ENCODE results near the gene TRMT61B. TPM values are rescaled to one million over a fixed set of nuclear protein-coding genes. Genes with fewer than 3 reads are reported as not detected.

The TRMT61B gene
- polyA plus RNA-seq (ENCODE audit: insufficient read length in 3 of 3): 10 to 100 TPM; 27.3 to 30.1 (median 27.7) TPM

DNA sequence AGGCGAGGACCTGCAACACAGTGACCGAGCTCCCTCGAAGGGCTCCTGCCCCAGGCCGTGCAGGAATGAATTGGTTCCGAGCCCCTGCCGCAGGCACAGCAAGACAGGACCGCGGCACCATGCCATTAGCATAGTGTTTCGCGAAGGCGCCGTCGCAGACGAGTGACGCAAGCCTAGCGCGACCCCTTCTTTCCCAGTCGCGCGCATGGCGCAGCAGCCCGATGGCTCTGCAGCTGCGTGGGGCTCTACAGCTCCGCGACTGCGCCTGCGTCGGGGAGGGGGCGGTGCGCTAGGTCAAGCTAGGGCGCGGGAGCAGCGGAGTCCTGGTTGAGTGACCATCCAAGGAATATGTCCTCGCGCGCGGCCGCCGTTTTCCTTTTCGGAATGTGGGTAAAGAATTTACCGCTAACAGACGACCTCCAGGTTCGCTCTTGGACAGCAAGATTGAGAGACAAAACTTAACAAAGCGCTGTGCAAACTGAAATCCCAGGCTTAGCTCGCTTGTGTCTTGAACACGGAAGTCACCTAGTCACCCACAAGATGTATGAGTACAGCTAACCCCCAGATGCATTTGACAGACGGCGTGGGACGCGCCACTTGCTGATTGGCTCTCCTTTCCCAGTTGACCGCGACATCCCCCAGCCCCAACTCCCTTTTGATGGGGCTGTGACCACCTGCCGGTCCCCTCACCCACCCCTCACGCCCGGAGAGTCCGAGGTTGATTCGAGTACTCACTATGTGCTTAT is at the start of gene TRMT61B:
Gene TRMT61B (minus strand): TSS at position 164 of the 746 bp plus-strand sequence. CDS start 32 bp downstream, at position 132.
- DNase-seq (ENCODE audit: low read depth in 3 of 3, low spot score in 2 of 3): peak; percentile 86 to 94 (median 93)

DNA sequence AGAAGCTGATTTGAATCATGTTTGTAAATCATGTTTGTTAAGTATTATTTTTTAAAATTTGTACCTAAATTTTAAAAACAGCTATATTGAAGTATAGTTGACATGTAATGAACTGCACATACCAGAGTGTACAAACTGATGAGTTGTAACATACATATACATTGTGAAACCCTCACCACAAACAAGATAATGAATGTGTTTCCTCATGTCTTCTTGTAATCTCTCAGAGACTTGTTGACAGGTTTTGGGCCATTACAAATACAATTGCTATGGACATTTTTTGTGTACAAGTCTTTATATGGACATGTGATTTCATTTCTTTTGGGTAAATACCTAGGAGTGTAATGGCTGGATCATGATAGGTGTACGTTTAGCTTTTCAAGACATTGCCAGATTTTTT is 45.8 kb upstream of the TRMT61B start:
- no peak for DNase-seq (ENCODE audit: low read depth in 3 of 3, low spot score in 2 of 3)

GRCh38 chr2:28909655-28910353 is 39.7 kb upstream of the TRMT61B start:
- DNase-seq (ENCODE audit: low read depth in 3 of 3, low spot score in 2 of 3): no peak

DNA sequence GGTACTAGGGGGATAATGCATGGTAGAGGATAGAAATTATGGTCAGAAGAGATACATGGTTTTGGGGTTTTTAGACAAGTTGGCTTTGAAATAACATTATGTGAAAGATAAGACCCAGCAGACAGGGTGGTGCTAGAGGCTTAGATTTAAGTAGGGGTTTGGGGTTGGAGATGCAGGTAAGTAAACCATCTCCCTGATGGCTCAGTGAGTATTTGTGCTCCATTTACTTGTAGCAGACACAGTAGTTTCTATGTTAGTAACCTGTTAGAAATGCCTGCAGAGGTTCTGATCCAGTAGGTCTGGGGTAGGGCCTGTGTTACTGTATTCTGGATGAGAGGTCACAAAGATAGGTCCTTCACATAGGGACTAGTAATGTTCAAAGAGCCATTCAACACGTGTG is 38.1 kb upstream of the TRMT61B start:
- no peak for DNase-seq (ENCODE audit: low read depth in 3 of 3, low spot score in 2 of 3)

- DNase-seq (ENCODE audit: low read depth in 3 of 3, low spot score in 2 of 3): no peak
Observed at GRCh38 chr2:28906821-28907220, 36.7 kb upstream of the TRMT61B start.

GRCh38 chr2:28906376-28906775 is 36.3 kb upstream of the TRMT61B start:
- DNase-seq (ENCODE audit: low read depth in 3 of 3, low spot score in 2 of 3): no peak

DNA sequence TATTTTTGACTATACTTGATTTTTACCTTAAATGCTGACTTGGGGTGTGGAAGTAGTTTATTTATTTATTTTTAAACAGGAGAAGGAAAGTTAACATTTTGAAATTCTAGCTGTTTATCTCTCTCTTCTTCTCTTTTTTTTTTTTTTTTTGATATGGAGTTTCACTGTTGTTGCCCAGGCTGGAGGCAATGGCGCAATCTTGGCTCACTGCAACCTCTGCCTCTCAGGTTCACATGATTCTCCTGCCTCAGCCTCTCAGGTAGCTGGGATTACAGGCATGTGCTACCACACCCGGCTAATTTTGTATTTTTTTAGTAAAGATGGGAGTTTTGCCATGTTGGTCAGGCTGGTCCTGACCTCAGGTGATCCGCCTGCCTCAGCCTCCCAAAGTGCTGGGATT is 35.4 kb upstream of the TRMT61B start:
- DNase-seq (ENCODE audit: low read depth in 3 of 3, low spot score in 2 of 3): no peak

DNA sequence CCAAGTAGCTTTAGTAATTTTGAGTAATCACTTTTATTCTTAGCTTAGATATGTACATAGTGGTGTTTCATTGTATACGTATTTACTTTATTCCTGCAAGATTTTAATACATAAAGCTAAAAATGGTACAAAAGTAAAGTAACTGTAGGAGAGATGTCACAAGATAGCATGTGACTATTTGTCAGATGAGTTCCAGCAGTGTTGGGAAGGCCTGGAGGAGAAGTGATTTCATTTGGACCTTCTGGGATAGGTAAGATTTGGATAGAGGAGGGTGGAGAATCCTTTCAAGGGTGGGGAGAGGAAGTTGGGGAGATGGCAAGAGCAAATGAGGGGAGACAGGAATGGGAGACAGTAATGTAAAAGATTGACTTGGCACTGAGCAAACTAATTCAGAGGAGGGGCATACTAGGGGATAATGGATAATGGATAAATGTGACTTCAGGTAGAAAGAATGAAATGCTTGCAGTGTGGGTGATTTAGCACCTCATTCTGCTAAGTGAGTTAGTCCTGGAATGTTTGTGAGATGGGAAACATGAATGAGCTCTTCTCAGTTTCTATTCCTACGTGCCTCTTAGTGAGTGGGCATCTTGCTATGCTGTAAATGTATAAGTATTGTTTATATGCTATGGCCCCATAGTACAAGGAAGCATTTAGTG is 34.8 kb upstream of the TRMT61B start:
- no peak for DNase-seq (ENCODE audit: low read depth in 3 of 3, low spot score in 2 of 3)

DNA sequence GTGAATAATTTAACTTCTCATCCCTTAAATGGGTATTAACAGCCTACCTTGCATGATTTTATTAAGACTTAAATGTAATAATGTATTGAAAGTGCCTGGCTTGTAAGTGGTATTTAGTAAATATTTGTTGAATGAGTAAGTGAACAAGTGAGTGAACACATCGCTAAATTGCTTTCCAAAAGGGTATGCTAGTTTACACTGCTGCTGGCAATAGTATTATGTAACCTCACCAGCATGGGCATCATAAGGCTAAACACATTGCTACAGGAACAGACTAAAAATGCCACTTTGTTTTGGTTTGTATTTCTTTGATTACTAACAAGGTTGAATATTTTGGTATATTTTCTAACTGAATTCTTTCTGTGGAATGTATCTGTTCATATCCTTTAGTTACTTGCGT is 34.2 kb upstream of the TRMT61B start:
- no peak for DNase-seq (ENCODE audit: low read depth in 3 of 3, low spot score in 2 of 3)

DNA sequence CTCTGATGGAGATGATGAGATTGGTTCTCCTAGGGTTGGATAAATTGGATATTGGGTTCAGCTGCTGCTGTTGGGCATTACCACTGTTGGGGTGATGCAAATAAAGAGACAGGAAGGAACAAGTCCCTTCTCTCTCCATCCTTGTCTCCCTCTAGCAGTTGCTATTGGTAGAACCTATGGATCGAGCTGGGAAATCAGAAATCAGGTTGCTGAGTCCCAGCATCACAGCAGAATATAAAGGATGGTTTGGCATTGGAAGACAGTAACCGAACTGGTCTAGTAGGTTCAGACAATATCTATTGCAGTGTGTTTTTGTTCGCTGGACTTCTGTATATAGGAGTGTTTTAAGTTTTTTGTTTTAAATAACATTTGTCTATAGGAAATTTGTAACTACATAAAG is 32.5 kb upstream of the TRMT61B start:
- DNase-seq (ENCODE audit: low read depth in 3 of 3, low spot score in 2 of 3): no peak

GRCh38 chr2:28901841-28902240 is 31.7 kb upstream of the TRMT61B start:
- DNase-seq (ENCODE audit: low read depth in 3 of 3, low spot score in 2 of 3): no peak

DNA sequence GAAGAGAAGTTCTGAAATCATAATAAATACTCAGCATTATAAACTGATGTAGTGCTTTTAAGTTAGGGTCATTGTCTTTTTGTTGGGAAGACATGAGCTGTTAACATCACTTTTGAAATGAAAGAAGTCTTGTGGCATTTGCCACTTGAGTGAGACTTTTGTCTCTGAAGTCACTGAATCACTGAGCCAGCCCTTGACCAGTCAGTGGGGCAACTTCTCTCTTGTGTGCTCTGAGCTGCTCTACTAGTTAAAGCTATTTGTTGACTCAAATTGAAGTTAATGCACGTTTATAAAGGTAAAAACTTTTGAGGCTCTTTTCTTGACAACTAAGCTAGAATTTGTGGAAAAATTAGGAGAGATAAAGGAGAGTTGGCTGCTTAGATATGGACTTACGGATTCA is 31.1 kb upstream of the TRMT61B start:
- no peak for DNase-seq (ENCODE audit: low read depth in 3 of 3, low spot score in 2 of 3)

GRCh38 chr2:28898048-28898447 is 27.9 kb upstream of the TRMT61B start:
- no peak for DNase-seq (ENCODE audit: low read depth in 3 of 3, low spot score in 2 of 3)

DNA sequence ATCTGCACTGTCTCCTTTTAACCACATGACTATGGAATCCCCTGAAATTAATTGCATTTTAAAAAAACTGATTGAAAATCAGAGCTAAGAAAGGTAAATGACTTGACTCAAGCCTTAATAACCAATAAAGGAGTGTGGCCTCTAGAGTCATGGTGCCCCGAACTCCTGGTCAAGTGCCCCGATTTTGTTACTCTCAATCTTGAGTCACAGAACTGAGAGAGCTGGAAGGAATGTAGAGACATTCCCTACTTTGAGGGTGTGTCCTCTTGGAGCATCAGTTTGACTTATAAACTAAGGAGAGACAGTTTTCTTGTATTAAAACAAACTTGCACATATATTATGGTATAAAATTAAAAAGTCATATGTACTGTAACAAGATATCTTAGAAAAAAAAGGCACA is 26.8 kb upstream of the TRMT61B start:
- DNase-seq (ENCODE audit: low read depth in 3 of 3, low spot score in 2 of 3): no peak

DNA sequence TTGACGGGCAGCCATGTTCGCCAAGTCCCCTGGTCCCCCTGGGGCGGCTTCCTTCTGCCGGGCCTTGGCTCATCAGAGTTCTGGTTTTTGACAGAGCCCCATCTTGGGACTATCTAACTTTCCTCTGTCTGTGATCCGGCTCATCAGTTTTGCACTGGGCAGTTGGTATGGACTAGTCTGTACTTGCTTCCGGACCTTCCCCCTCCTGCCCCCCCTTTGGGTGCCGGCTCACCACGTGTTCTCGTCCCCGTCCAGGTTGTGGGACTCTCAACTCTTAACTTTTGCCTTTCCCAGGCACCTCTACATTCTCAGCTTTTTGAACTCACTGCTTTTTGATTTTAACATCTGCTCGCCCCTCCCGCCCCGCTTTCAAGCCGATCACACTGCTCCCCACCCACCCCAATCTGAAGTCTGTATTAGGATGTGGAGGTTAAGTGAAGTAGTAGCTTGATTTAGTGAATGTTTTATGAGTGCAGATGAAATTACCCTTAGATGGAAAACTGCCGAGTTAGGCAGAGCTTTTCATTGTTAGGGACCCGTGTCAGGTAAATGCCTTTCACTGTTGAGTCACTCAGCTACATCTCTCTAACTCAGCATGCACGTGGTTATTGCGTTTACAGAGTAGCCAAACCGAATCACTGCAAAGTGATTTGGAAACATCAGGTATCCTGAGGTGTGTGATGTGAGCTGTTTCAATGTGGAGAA is 25.2 kb upstream of the TRMT61B start:
- DNase-seq (ENCODE audit: low read depth in 3 of 3, low spot score in 2 of 3): no peak

DNA sequence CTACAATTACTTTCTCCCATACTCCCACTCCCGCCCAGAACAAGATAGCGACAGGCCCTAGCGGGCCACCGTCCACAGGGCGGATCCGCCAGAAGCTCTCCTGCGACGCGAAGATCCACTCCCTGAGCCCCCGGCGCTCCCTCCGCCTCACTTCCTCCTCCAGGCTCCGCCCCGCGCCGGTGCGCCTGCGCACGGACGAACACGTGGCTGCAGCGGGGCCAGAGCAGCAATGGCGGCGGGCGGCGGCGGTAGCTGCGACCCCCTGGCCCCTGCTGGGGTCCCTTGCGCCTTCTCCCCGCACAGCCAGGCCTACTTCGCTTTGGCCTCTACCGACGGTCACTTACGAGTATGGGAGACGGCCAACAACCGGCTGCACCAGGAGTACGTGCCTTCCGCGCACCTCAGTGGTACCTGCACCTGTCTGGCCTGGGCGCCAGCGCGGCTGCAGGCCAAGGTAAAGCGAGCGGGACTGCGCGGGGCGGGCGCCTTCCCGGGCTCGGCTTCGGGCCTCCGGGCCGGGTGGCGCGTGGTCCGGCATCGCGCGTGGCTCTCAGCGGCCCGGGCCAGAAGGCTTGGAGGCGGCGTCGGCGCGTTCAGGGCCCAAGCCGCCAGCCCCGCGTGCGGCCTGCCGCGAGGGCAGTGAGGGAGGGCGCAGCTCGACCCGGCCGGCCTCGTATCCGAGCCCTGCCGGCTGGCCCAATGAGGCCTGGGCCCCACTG is 24.5 kb upstream of the TRMT61B start, which contains the start of gene WDR43:
Gene WDR43 (plus strand): TSS at position 198 of the 719 bp plus-strand sequence. CDS start 32 bp downstream, at position 230.
- DNase-seq (ENCODE audit: low read depth in 3 of 3, low spot score in 2 of 3): peak; percentile 84 to 93 (median 93)

- DNase-seq (ENCODE audit: low read depth in 3 of 3, low spot score in 2 of 3): no peak
Observed at GRCh38 chr2:28893488-28893887, 23.4 kb upstream of the TRMT61B start.

DNA sequence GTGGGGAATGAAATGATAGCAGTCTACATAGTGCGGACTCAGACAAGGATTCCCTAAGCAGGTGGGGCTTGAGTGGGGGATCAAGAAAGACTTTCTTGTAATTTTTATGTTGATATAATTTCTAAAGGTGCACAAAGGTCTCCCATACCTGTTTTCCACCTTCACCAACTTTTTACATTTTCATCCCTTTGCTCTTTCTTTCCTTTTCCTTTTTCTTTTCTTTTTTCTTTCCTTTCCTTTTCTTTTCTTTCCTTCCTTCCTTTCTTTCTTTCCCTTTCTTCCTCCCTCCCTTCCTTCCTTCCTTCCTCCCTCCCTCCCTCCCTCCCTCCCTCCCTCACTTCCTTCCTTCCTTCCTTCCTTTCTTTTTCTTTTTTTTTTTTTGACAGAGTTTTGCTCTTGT is 10.1 kb upstream of the TRMT61B start:
- no peak for DNase-seq (ENCODE audit: low read depth in 3 of 3, low spot score in 2 of 3)

- no peak for DNase-seq (ENCODE audit: low read depth in 3 of 3, low spot score in 2 of 3)
Observed at GRCh38 chr2:28871620-28872019, 1.5 kb upstream of the TRMT61B start.

- peak in 2 of 3 donors; percentile 15 to 16 for DNase-seq (ENCODE audit: low read depth in 3 of 3, low spot score in 2 of 3)
Observed at GRCh38 chr2:28869494-28870145, 489 bp downstream of the TRMT61B start.
